ENCODE results near the gene COL3A1.

- TF ChIP-seq POLR2A (IDR thresholded peaks at IDR 0.05) (no peak), CTCF (IDR thresholded peaks at IDR 0.05) (no peak), EP300 (IDR thresholded peaks at IDR 0.05) (no peak)
Measured at GRCh38 chr2:189024901-189025618, 50.9 kb downstream of the COL3A1 start.

Data from ovary (tissue), 3 donors.